HepG2 (cell line): ENCODE results near the gene DDRGK1. TPM values are rescaled to one million over a fixed set of nuclear protein-coding genes. Genes with fewer than 3 reads are reported as not detected.

ENCODE experiments used
- ADNP ChIP-seq: sonication (generic); formaldehyde crosslinking; IDR thresholded peaks from 2 replicates; pipeline ENCODE4 v1.4.0; 2020; ENCODE audit warnings: missing genetic modification reagents
- AGO1 ChIP-seq: fragments of 200-400 bp; formaldehyde crosslinking; IDR thresholded peaks from 2 replicates; pipeline ENCODE4 v1.6.1; 2017; ENCODE audit warnings: mild to moderate bottlenecking, low read depth, low read length, moderate library complexity; ENCODE audit not compliant: poor library complexity, severe bottlenecking
- AKAP8 ChIP-seq: sonication (generic); formaldehyde crosslinking; IDR thresholded peaks from 2 replicates; pipeline ENCODE4 v1.5.1; 2020; ENCODE audit warnings: mild to moderate bottlenecking, missing genetic modification reagents
- ATF6 ChIP-seq: sonication (generic); formaldehyde crosslinking; conservative IDR thresholded peaks from 2 replicates; pipeline ENCODE4 v1.4.0; 2020; ENCODE audit warnings: missing genetic modification reagents
- CENPBD1 ChIP-seq: sonication (generic); formaldehyde crosslinking; IDR thresholded peaks from 2 replicates; pipeline ENCODE4 v1.8.0; 2022; ENCODE audit warnings: missing genetic modification reagents, low read depth, mild to moderate bottlenecking, borderline replicate concordance
- CHCHD3 ChIP-seq: sonication (generic); formaldehyde crosslinking; IDR thresholded peaks from 2 replicates; pipeline ENCODE4 v1.8.0; 2022; ENCODE audit warnings: mild to moderate bottlenecking, missing genetic modification reagents, moderate library complexity
- CREM ChIP-seq, 2 experiments: sonication (generic) in 1 of 2; formaldehyde crosslinking in 1 of 2; IDR thresholded peaks; 2 replicates each; pipeline versions ENCODE4 v1.4.0 to v1.6.1; 2016 to 2020; ENCODE audit warnings: antibody characterized with exemption in 1 of 2, mild to moderate bottlenecking in 1 of 2, missing genetic modification reagents in 1 of 2
- ETS1 ChIP-seq: sonication (generic); formaldehyde crosslinking; IDR thresholded peaks from 2 replicates; pipeline ENCODE4 v1.4.0; 2020; ENCODE audit warnings: missing genetic modification reagents
- FOXO1 ChIP-seq: sonication (generic); formaldehyde crosslinking; IDR thresholded peaks from 2 replicates; pipeline ENCODE4 v1.4.0; 2020; ENCODE audit warnings: missing genetic modification reagents
- GABPB1 ChIP-seq: IDR thresholded peaks from 2 replicates; pipeline ENCODE4 v1.6.1; 2016; ENCODE audit warnings: mild to moderate bottlenecking, missing genetic modification reagents, moderate library complexity, missing compliant biosample characterization
- GPN1 ChIP-seq: sonication (generic); formaldehyde crosslinking; IDR thresholded peaks from 2 replicates; pipeline ENCODE4 v1.5.1; 2020; ENCODE audit warnings: missing genetic modification reagents, borderline replicate concordance
- HMG20A ChIP-seq: IDR thresholded peaks from 2 replicates; pipeline ENCODE4 v1.6.1; 2016; ENCODE audit warnings: borderline replicate concordance
- IKZF5 ChIP-seq: IDR thresholded peaks from 2 replicates; pipeline ENCODE4 v1.6.1; 2018; ENCODE audit warnings: missing genetic modification reagents, mild to moderate bottlenecking, missing compliant biosample characterization
- MIXL1 ChIP-seq: IDR thresholded peaks from 2 replicates; pipeline ENCODE4 v1.6.1; 2016
- NFE2L2 ChIP-seq: fragments of 150-350 bp; IDR thresholded peaks from 2 replicates; pipeline ENCODE4 v1.6.1; 2014; ENCODE audit warnings: low read length
- NFIC ChIP-seq: IDR thresholded peaks from 2 replicates; pipeline ENCODE4 v1.6.1; 2012; ENCODE audit warnings: mild to moderate bottlenecking, low read length, inconsistent platforms
- PLRG1 ChIP-seq: fragments of 450-650 bp; conservative IDR thresholded peaks from 2 replicates; pipeline ENCODE4 v1.6.1; 2016
- POLR2A ChIP-seq, 2 experiments: IDR thresholded peaks; 2 replicates each; pipeline ENCODE4 v1.6.1; 2011; ENCODE audit warnings: low read depth in 2 of 2, low read length in 2 of 2, mild to moderate bottlenecking in 1 of 2, moderate library complexity in 1 of 2; ENCODE audit not compliant: insufficient read depth in 1 of 2
- SNRNP70 ChIP-seq: fragments of 200-400 bp; formaldehyde crosslinking; IDR thresholded peaks from 2 replicates; pipeline ENCODE4 v1.6.1; 2017; ENCODE audit warnings: mild to moderate bottlenecking, low read depth, low read length, moderate library complexity
- ZBTB8A ChIP-seq: sonication (generic); formaldehyde crosslinking; IDR thresholded peaks from 2 replicates; pipeline ENCODE4 v1.4.0; 2020; ENCODE audit warnings: mild to moderate bottlenecking, low read depth, missing genetic modification reagents, borderline replicate concordance
- ZFP62 ChIP-seq: sonication (generic); formaldehyde crosslinking; IDR thresholded peaks from 2 replicates; pipeline ENCODE4 v1.4.0; 2020; ENCODE audit warnings: missing genetic modification reagents
- ZNF101 ChIP-seq: sonication (generic); formaldehyde crosslinking; IDR thresholded peaks from 2 replicates; pipeline ENCODE4 v1.4.0; 2020; ENCODE audit warnings: mild to moderate bottlenecking, low read depth, missing genetic modification reagents, borderline replicate concordance
- ZNF280B ChIP-seq: sonication (generic); formaldehyde crosslinking; IDR thresholded peaks from 2 replicates; pipeline ENCODE4 v1.5.0; 2020; ENCODE audit warnings: missing genetic modification reagents, mild to moderate bottlenecking, borderline replicate concordance
- ZNF644 ChIP-seq: IDR thresholded peaks from 2 replicates; pipeline ENCODE4 v1.6.1; 2016; ENCODE audit warnings: low read depth
- ZNF790 ChIP-seq: sonication (generic); formaldehyde crosslinking; IDR thresholded peaks from 2 replicates; pipeline ENCODE4 v1.8.0; 2022; ENCODE audit warnings: missing genetic modification reagents, mild to moderate bottlenecking, borderline replicate concordance
- ZNF879 ChIP-seq: sonication (generic); formaldehyde crosslinking; IDR thresholded peaks from 2 replicates; pipeline ENCODE4 v1.8.1; 2023; ENCODE audit warnings: missing genetic modification reagents
- polyA plus RNA-seq, 8 experiments: library from polyadenylated mRNA; depleted of rRNA in 3 of 8; stranded (reverse) in 7 of 8; unstranded in 1 of 8; fragments of >200 nt; fragmentation: Illumina TruSeq in 4 of 8; extraction: Trizol in 4 of 8; gene quantifications; 2 replicates each; pipeline versions ENCODE4 v1.2.1 to v1.2.3, GENCODE V29; 2011 to 2016; ENCODE audit warnings: low read depth in 4 of 8, missing spikeins in 1 of 8, mixed read lengths in 1 of 8; ENCODE audit not compliant: insufficient read depth in 1 of 8
- total RNA-seq, 5 experiments: library from RNA; depleted of rRNA; stranded (reverse); fragments of >200 nt; fragmentation: Illumina TruSeq; extraction: Trizol; gene quantifications; 2 replicates each; pipeline ENCODE4 v1.2.3, GENCODE V29; 2016; ENCODE audit warnings: low read depth in 1 of 5

The DDRGK1 gene
- total and polyA plus RNA-seq, 2 of the 13 experiments (the other 11 are each of a cell fraction or from before 2014, with no cell fraction given): 96.7 to 149 TPM

GRCh38 chr20:3177746-3178485 lies 26.6 kb downstream of the DDRGK1 start (continued):
- TF ChIP-seq ZNF101: no peak
- no peak for TF ChIP-seq ZNF879
- TF ChIP-seq SNRNP70: no peak
- no peak for TF ChIP-seq HMG20A (CRISPR knock-in tag)
- no peak for TF ChIP-seq CHCHD3 (CRISPR knock-in tag)
- TF ChIP-seq PLRG1: no peak
- no peak for TF ChIP-seq ZNF280B
- TF ChIP-seq ADNP (CRISPR knock-in tag): no peak
- no peak for TF ChIP-seq MIXL1 (CRISPR knock-in tag)
- TF ChIP-seq NFE2L2: no peak
- no peak for TF ChIP-seq ZNF790 (CRISPR knock-in tag)
- no peak for TF ChIP-seq ZFP62 (CRISPR knock-in tag)
- no peak for TF ChIP-seq ETS1 (CRISPR knock-in tag)
- TF ChIP-seq CENPBD1: no peak
- no peak for TF ChIP-seq GPN1 (CRISPR knock-in tag)
- no peak for TF ChIP-seq CREM (IDR thresholded peaks at IDR 0.05)
- TF ChIP-seq CREM (CRISPR knock-in tag; IDR thresholded peaks at IDR 0.05): no peak
- no peak for TF ChIP-seq GABPB1 (CRISPR knock-in tag)
- TF ChIP-seq FOXO1 (CRISPR knock-in tag): no peak
- 0 out of 4 replicates have a peak, but pooled peaks of 1 of the 2 experiments have one; percentile 28 for TF ChIP-seq POLR2A (IDR thresholded peaks at IDR 0.05; ENCODE audit: insufficient read depth in 1 of 2, low read depth in 2 of 2, low read length in 2 of 2)
- no peak for TF ChIP-seq ATF6
- 0 out of 2 replicates have a peak, but pooled peaks have one; percentile 23 for TF ChIP-seq IKZF5 (CRISPR knock-in tag)
- no peak for TF ChIP-seq ZBTB8A (CRISPR knock-in tag)
- TF ChIP-seq NFIC: no peak
- TF ChIP-seq AGO1: no peak
- no peak for TF ChIP-seq ZNF644
- 0 out of 2 replicates have a peak, but pooled peaks have one; percentile 19 for TF ChIP-seq AKAP8
